Prostate gland (tissue), 2 donors: Measurements from ENCODE around the gene HAUS3.

Experiments used
- POLR2A ChIP-seq: fragments of 450-650 bp; IDR thresholded peaks from one replicate; pipeline ENCODE4 v1.6.1; 2016; ENCODE audit warnings: antibody characterized with exemption, mild to moderate bottlenecking
- POLR2AphosphoS5 ChIP-seq: sonication (generic); formaldehyde crosslinking; IDR thresholded peaks from one replicate; pipeline ENCODE4 v1.6.1; 2017; ENCODE audit warnings: antibody characterized with exemption
- TF ChIP-seq, protein P1 (sequence below), 4 experiments: fragments of 200-600 bp in 2 of 4; fragments of 450-650 bp in 2 of 4; sonication (generic) in 2 of 4; IDR thresholded peaks; 1 replicate in 3 of 4; 2 replicates in 1 of 4; pipeline ENCODE4 v1.5.1; 2016 to 2019; ENCODE audit warnings: antibody characterized with exemption in 4 of 4, mild to moderate bottlenecking in 2 of 4, moderate library complexity in 2 of 4

DNA sequence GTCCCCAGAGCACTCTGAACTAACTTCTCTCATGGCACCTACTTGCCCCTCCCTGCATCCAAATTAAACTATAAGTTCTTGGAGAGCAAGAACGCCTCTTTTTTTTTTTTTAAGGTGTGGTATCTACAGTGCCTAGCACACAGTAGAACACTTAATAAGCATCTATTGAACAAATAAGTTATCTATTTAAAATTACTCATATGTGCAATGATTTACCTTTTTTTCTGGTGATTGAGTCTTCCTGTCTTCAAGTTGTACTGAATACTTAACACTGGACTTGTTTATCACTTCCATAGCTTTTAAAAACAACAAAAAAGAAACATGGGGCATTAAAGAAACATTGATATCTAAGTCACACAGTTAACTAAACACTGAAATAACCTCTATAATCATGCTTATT, 29.1 kb downstream of the HAUS3 start:
- TF ChIP-seq POLR2A (no peak), POLR2AphosphoS5 (no peak)
- TF ChIP-seq, protein P1, sequence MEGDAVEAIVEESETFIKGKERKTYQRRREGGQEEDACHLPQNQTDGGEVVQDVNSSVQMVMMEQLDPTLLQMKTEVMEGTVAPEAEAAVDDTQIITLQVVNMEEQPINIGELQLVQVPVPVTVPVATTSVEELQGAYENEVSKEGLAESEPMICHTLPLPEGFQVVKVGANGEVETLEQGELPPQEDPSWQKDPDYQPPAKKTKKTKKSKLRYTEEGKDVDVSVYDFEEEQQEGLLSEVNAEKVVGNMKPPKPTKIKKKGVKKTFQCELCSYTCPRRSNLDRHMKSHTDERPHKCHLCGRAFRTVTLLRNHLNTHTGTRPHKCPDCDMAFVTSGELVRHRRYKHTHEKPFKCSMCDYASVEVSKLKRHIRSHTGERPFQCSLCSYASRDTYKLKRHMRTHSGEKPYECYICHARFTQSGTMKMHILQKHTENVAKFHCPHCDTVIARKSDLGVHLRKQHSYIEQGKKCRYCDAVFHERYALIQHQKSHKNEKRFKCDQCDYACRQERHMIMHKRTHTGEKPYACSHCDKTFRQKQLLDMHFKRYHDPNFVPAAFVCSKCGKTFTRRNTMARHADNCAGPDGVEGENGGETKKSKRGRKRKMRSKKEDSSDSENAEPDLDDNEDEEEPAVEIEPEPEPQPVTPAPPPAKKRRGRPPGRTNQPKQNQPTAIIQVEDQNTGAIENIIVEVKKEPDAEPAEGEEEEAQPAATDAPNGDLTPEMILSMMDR (IDR thresholded peaks at IDR 0.05), result no peak
